ENCODE data around the gene DCAF7. TPM values are rescaled to one million over a fixed set of nuclear protein-coding genes. Genes with fewer than 3 reads are reported as not detected.

The DCAF7 gene
- total RNA-seq, 2 experiments from 2014 or later, result 129 to 139 TPM

DNA sequence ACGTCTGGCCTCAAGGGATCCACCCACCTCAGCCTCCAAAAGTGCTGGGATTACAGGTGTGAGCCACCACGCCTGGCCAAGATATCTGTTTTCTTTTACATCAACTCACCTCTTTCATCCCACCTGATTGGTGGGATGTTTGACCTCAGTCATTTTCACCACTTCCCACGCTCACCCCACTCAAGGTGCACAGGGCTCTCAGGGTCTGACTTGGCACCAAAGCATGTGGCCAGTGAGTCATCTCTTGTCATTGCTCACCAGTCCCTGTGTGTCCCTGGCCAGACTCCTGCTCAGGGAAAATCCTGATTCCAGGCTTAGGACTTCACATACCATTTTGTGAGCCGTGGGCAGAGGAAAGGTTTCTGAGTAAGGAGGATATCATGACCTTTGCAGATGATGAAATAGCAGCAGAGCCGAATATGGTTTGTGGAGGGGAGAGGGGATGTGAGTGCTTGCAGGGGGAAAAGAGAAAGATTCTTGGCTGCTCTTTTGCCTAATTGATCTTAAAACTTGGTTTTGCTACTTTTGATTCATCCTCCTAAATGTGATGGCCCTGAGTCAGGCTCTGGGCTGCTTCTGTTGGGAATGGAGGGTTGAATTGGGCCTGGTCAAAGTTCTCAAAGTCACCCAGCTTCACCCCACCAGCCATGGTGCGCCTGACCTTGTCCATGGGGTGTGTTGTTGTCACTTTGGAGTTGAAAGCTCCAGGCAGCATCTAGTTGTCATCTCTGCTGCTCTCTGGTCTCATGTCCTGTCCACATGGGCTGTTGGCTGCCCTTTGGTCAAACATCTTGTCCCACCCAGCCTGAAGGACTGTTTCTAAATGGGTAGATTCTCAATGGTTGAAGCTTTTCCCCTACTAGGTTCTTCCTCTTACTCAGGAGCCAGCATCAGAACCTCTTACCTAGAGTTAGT lies 33.1 kb upstream of the DCAF7 start:
- peak; percentile 46 for DNase-seq
- Mint-ChIP-seq H3K36me3 (no peaks in the 10 kb centered on the region), H3K9me3 (ENCODE audit: low read depth) (no peaks in the 10 kb centered on the region), H3K4me1 (peaks cover 6% of the 10 kb centered on the region), H3K4me3 (no peak overlapping the region), H3K27ac (no peak overlapping the region), H3K27me3 (peaks cover 9% of the 10 kb centered on the region)
- CTCF ChIA-PET, result no interaction called here
- no peak for ATAC-seq

DNA sequence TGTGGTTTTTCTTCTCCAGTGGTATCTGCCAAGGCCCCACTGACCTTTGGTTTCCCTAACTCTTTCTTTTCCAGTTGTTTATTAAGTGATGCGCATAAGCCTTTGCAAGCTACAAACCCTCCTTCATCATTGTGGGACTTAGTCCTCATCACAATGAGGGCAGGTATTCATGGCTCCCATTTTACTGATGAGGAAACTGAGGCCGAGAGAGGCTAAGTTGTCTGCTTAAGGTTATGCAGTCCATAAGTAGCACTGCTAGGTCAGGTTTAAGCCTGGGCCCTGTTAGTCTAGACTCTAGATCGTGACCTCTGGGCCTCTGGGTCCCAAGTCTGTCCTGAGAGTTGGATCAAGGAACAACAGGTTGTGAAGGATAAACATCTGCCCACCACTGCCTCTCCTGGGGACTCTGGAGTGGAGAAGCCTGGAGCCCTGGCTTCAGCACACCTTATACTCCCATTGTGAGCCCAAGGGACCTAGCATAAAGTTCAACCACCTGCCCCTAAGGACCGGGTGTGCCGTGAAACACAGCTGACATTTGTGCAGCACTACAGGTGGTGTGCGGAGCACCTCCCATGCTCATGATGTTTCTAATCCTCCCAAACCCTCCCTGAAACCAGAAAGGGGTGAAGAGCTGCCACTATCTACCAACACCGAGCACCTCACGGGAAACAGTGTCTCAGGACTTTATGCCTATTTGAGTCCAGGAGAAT lies 32.3 kb upstream of the DCAF7 start:
- Mint-ChIP-seq H3K27me3 (peaks cover 9% of the 10 kb centered on the region), H3K4me1 (peaks cover 6% of the 10 kb centered on the region), H3K4me3 (no peak overlapping the region), H3K27ac (no peak overlapping the region), H3K36me3 (no peaks in the 10 kb centered on the region), H3K9me3 (ENCODE audit: low read depth) (no peaks in the 10 kb centered on the region)
- ATAC-seq (no peak), DNase-seq (no peak)
- CTCF ChIA-PET, result no interaction called here

DNA sequence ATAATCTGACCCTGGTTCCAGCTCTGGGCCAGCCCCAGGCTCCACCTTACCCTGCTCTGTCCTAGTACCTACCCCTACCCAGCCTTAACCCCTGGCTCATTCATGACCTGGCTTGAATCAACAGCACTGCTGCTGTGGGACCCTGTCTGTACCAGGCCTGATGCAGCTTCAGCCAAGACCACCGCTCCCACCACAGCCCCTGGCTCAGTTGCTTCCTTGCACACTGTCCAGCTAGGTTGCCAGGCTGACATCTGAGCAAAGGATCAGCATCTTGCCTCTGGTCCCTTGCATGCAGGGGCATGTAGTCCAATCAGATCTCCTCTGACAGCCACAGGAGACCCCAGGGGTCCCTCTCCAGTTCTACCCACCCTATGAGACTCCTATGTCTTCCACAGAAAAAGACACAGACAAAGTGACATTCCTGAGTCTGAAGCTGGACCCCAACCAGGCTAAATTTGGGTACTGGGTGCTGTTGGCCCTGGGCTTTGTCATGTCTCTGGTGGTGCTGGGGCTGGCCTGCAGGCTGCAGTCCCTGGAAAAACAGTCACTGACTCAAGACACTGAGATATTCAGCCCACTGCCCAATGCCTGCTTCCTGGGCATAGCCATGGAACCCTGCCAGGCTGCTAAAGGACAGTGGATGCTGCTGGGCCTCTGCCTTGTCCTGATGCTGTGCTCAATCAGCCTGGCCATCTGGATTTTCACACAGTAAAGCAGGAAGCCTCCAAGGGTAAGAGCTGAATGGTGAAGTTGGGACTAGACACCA lies 31.0 kb upstream of the DCAF7 start:
- Mint-ChIP-seq H3K4me3 (no peak overlapping the region), H3K27ac (no peak overlapping the region), H3K4me1 (peaks cover 9% of the 10 kb centered on the region), H3K27me3 (peaks cover 19% of the 10 kb centered on the region), H3K36me3 (no peaks in the 10 kb centered on the region), H3K9me3 (ENCODE audit: low read depth) (no peaks in the 10 kb centered on the region)
- ATAC-seq, result no peak
- CTCF ChIA-PET, result no interaction called here
- DNase-seq, result no peak

DNA sequence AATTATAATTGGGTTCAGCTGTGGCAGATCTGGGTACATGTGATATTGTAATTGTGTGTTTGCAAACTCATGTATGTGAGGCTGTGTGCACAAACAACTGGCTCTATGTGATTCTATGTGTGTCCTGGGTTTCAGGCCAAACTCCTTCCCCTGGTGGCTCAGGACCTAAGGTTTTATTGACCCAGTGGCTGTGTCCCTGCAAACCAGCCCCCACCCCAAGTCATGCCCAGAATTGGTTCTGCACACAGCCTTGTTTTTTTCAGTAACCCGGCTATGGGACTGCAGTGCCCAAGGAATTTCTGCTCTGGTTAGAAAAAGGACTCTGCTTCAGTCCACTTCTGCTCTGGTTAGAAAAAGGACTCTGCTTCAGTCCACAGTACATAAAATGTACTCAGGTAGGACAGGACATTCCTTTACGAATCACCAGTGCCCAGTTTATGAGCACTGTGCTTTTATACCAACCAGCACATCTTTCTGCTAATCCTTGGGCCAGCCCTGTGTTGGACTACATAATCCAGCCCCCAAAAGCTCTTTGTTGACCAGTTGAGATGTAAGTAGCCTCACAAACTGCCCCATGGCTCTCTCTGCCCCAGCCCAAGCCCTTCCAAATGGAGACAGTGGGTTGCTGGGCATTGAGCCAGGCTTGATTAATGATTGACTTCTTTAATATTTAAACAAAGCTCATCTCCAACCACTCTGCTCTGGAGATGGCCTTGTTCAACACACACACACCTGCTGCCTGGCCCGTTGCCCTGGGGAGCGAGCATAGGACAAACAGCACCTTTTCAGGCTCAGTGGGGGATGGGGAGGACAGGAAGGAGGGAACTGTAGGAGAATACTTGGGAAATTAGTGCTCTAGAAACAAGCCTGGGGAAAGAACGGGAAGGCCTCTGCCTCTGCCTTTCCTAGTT lies 30.1 kb upstream of the DCAF7 start:
- Mint-ChIP-seq H3K4me1 (peaks cover 9% of the 10 kb centered on the region), H3K9me3 (ENCODE audit: low read depth) (no peaks in the 10 kb centered on the region), H3K27me3 (peaks cover 17% of the 10 kb centered on the region), H3K36me3 (no peaks in the 10 kb centered on the region), H3K27ac (no peak overlapping the region), H3K4me3 (no peak overlapping the region)
- DNase-seq (no peak), ATAC-seq (no peak)
- CTCF ChIA-PET, result no interaction called here

DNA sequence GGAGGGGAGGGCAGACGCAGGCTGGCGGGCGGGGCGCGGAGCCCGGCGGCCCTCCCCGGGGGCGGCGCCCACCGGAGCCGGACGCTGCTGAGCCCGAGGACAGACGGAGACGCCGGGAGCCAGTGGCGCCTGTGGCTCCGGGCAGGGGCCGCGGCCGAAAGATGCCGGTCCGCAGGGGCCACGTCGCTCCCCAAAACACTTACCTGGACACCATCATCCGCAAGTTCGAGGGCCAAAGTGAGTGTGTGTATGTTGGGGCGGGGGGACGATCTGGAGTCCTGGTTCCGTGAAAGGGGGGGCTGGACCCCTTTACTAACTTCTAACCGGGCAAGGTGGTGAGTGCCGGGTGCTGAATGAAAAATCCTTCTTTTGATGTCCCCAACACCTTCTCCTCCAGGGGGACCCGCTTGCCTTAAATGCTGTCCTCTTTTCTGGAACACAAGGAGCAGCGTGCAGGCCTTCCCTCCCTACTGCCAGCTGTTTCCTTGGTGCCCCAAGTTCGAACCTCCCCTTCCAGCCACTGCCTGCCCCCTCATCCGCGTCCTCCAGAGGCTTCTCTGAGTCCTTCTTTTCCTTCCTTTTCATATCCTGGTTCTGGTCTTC lies 26.9 kb upstream of the DCAF7 start, which contains the start of gene KCNH6:
KCNH6 (plus strand) TSS at position 106 of the 603 bp plus-strand sequence; CDS start at position 162, 56 bp downstream.
- Mint-ChIP-seq H3K36me3 (no peaks in the 10 kb centered on the region), H3K4me3 (no peak within 1 kb of the TSS), H3K4me1 (peaks cover 3% of the 10 kb centered on the region), H3K27ac (no peak within 1 kb of the TSS), H3K9me3 (ENCODE audit: low read depth) (no peaks in the 10 kb centered on the region), H3K27me3 (peaks cover 23% of the 10 kb centered on the region)
- CTCF ChIA-PET, result interaction anchor here (1.8 kb wide), 1 partner anchor 98 kb away, joined by 3 read pairs; no protein-coding TSS in a partner anchor
- ATAC-seq (no peak), DNase-seq (no peak)

DNA sequence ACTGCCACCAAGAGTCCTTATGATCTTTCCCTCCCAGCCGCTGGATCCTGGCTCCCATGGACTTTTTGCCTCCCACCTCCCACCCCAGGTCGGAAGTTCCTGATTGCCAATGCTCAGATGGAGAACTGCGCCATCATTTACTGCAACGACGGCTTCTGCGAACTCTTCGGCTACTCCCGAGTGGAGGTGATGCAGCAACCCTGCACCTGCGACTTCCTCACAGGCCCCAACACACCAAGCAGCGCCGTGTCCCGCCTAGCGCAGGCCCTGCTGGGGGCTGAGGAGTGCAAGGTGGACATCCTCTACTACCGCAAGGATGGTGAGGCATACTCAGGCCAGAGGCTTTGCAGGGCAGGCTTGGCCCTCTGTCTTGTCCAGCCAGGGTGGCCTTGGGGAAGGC lies 26.2 kb upstream of the DCAF7 start:
- Mint-ChIP-seq H3K27me3 (peaks cover 23% of the 10 kb centered on the region), H3K4me3 (no peak overlapping the region), H3K4me1 (peaks cover 3% of the 10 kb centered on the region), H3K9me3 (ENCODE audit: low read depth) (no peaks in the 10 kb centered on the region), H3K27ac (no peak overlapping the region), H3K36me3 (no peaks in the 10 kb centered on the region)
- ATAC-seq (no peak), DNase-seq (no peak)
- CTCF ChIA-PET, result interaction anchor here (1.0 to 1.8 kb wide), 2 partner anchors 46 to 99 kb away, joined by 3 read pairs; no protein-coding TSS in a partner anchor

DNA sequence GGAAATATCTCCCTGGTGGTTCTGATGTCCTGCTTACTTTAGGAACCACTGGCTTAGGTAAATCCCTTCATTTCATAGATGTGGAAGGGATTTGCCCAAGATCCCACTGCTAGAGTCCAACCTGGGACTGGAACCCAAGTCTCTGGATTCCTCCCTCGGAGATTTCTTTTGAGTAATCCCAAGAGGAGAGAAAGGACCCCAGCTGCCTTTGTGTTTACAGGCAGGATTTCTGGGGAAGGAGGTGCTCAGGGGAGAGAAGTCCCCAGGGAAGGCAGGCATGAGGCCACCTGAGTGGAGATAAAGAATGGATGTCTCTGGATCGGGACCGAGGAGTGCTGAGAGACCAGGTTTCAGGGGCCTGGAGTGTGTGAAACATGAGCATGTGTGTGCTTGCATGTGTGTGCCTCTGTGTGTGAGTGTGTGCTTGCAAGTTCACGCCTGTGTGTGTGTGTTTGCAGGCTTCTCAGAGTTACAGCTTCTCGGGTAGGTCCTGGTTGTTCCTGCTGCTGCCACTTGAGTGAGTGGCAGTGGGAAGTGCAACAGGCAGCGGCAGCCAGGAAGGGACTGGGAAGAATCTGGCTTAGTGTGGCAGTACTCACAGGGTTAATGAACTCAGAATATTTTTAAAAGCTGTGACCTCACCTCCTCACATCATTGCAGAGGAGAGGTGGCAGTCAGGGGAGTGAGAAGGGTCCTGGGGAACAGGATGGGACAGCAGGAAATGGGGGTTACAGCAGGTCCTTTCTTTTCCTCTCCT lies 24.9 kb upstream of the DCAF7 start:
- ATAC-seq, result no peak
- Mint-ChIP-seq H3K4me3 (no peak overlapping the region), H3K27me3 (peaks cover 23% of the 10 kb centered on the region), H3K36me3 (no peaks in the 10 kb centered on the region), H3K9me3 (ENCODE audit: low read depth) (no peaks in the 10 kb centered on the region), H3K4me1 (peaks cover 3% of the 10 kb centered on the region), H3K27ac (no peak overlapping the region)
- no peak for DNase-seq
- CTCF ChIA-PET, result interaction anchor here (0.6 to 1.0 kb wide), 2 partner anchors 47 to 94 kb away, joined by 3 read pairs; no protein-coding TSS in a partner anchor

DNA sequence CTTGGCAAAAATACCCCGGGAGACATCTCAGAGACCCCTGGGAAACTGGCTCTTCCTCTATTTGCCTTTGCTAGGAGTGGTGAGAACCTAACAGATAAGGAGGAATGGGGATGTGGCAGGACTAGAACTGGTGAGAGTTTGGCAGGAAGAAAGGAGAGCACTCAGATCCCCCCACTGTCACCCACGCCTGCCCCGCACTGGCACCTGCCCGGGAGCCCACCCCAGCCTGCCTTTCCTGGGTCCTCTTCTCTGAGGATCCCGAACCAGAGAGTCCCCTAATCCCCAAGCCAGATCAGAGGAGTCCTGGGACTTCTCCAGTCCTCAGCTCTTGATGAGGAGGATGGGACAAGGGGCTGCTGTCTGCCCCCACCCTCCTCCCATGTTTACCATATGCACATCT lies 23.4 kb upstream of the DCAF7 start:
- Mint-ChIP-seq H3K36me3 (no peaks in the 10 kb centered on the region), H3K4me3 (no peak overlapping the region), H3K9me3 (ENCODE audit: low read depth) (no peaks in the 10 kb centered on the region), H3K4me1 (peaks cover 3% of the 10 kb centered on the region), H3K27ac (no peak overlapping the region), H3K27me3 (peaks cover 23% of the 10 kb centered on the region)
- ATAC-seq (no peak), DNase-seq (no peak)
- CTCF ChIA-PET, result no interaction called here

DNA sequence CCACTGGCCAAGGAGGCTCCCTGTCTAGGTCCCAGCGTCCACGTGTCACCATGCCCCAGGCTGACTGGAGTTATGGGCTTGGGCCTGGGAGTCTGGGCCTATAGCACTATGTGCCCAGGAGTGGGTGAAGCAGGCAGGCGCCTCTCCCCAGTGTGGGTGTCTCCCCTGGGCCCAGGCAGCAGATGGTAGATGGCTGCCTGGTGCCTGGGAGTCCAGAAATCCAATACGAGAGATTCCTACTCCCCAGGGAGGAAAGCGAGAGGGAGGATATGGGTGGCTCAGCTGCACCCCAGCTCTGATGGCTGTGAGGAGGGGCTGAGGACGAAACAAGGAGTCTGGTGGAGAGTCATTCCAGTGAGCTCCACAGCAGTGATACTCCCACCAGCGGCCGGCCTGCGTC lies 22.1 kb upstream of the DCAF7 start:
- H3K27me3 Mint-ChIP-seq, result peaks cover 20% of the 10 kb centered on the region
- CTCF ChIA-PET, result no interaction called here
- no peak overlapping the region for H3K4me3 Mint-ChIP-seq
- H3K36me3 Mint-ChIP-seq, result no peaks in the 10 kb centered on the region
- no peaks in the 10 kb centered on the region for H3K9me3 Mint-ChIP-seq (ENCODE audit: low read depth)
- ATAC-seq, result no peak
- peaks cover 3% of the 10 kb centered on the region for H3K4me1 Mint-ChIP-seq
- DNase-seq, result no peak
- H3K27ac Mint-ChIP-seq, result no peak overlapping the region

DNA sequence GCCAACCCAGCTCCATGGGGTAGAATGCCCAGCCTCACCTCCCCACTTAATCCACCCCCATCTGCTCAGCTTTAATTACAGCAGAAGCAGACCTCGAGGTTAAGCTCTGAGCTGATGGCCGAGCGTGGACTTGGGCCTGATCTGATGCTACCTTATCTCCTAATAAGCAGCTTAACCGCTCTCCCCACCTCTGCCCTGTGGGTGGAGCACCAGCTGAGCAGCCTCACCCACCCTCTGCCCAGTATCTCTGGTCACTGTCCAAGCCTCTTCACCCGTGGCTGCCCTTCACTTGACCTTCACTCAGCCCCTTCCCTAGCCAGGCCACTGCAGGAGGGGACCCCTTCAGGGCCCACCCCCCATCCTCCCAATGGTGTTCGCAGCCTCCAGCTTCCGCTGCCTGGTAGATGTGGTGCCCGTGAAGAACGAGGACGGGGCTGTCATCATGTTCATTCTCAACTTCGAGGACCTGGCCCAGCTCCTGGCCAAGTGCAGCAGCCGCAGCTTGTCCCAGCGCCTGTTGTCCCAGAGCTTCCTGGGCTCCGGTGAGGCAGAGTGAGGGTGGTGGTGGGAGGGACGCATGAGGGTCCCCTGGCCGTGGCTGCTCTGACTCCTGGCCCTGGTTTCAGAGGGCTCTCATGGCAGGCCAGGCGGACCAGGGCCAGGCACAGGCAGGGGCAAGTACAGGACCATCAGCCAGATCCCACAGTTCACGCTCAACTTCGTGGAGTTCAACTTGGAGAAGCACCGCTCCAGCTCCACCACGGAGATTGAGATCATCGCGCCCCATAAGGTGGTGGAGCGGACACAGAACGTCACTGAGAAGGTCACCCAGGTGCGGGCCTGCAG lies 20.3 kb upstream of the DCAF7 start:
- Mint-ChIP-seq H3K36me3 (no peaks in the 10 kb centered on the region), H3K27me3 (peaks cover 11% of the 10 kb centered on the region), H3K27ac (no peak overlapping the region), H3K4me3 (no peak overlapping the region), H3K9me3 (ENCODE audit: low read depth) (no peaks in the 10 kb centered on the region), H3K4me1 (no peaks in the 10 kb centered on the region)
- CTCF ChIA-PET, result interaction anchor here (0.5 to 1.2 kb wide), 2 partner anchors 104 to 1018 kb away, joined by 3 to 6 read pairs; no protein-coding TSS in a partner anchor
- DNase-seq, result no peak
- ATAC-seq, result no peak

DNA sequence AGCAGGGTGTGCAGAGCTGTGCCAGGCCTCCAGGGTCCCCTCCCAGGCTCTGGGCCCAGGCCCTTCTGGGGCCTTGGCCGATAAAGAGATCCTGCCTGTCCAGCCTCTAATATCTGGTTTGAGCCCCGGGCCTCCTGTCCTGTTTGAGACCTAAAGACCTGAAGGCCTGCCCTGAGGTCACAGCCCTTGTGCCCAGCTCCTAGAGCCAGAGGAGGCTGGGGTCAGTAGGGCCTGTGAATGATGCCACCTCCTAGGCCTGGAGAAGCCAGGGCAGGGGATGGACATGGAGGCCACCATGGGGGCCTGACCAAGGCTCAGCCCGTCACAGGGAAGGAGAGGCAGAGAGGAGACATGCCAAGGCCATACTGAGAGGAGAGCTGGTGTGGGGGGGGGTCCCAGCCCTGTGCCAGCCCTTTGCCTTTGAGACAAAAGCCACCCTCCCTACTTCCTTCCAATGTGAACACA lies 19.7 kb upstream of the DCAF7 start:
- H3K4me1 Mint-ChIP-seq, result no peaks in the 10 kb centered on the region

More for the DNA sequence above, 19.7 kb upstream of the DCAF7 start:
- Mint-ChIP-seq H3K9me3 (ENCODE audit: low read depth) (no peaks in the 10 kb centered on the region), H3K4me3 (no peak overlapping the region), H3K27ac (no peak overlapping the region), H3K27me3 (peaks cover 5% of the 10 kb centered on the region), H3K36me3 (no peaks in the 10 kb centered on the region)
- ATAC-seq (no peak), DNase-seq (no peak)
- CTCF ChIA-PET, result interaction anchor here (0.5 to 1.2 kb wide), 2 partner anchors 105 to 1019 kb away, joined by 3 to 6 read pairs; no protein-coding TSS in a partner anchor

Data from activated CD8-positive, alpha-beta memory T cell treated with anti-CD3 and anti-CD28 coated beads, Interleukin-2, amount 10 ng/mL, durations not matched to agents 7 days and 5 days (primary cell).